Cardiac septum (tissue), 1 donor: ENCODE data around the gene KIRREL3. TPM values are rescaled to one million over a fixed set of nuclear protein-coding genes. Genes with fewer than 3 reads are reported as not detected.

ENCODE experiments used
- DNase-seq: peaks from one replicate; pipeline ENCODE4 v3.0.0-alpha.2; 2020; ENCODE audit warnings: low spot score
- intact Hi-C: fragments of 100-400 bp; cut with DNase I; formaldehyde crosslinking; loops from one replicate; pipeline ENCODE4 v1.14.0; 2022
- total RNA-seq: library from RNA; stranded (reverse); fragmentation: NEBNext Ultra II Directional; extraction: Animal tissue kit (Norgen Biotek cat#: 25700); gene quantifications from one replicate; pipeline ENCODE4 v1.2.1, GENCODE V29; 2021
- donor health status: DM: no; HTN: no; CAD: no.

Gene KIRREL3
- total RNA-seq, 1 donor from 2014 or later, result 0.30 TPM

GRCh38 chr11:126888115-126888712 lies 112.4 kb downstream of the KIRREL3 start:
- DNase-seq, result no peak
- intact Hi-C loops, result no loop called here

GRCh38 chr11:126886636-126887035 lies 113.9 kb downstream of the KIRREL3 start:
- intact Hi-C loops, result no loop called here
- DNase-seq, result no peak

- no peak for DNase-seq
- intact Hi-C loops, result no loop called here
Observed at GRCh38 chr11:126886085-126886484, 114.5 kb downstream of the KIRREL3 start.

GRCh38 chr11:126884594-126884993 lies 116.0 kb downstream of the KIRREL3 start:
- intact Hi-C loops, result no loop called here
- DNase-seq, result no peak

- intact Hi-C loops, result no loop called here
- DNase-seq, result no peak
Observed at GRCh38 chr11:126884192-126884591, 116.4 kb downstream of the KIRREL3 start.

- intact Hi-C loops, result no loop called here
- no peak for DNase-seq
Observed at GRCh38 chr11:126880872-126881271, 119.7 kb downstream of the KIRREL3 start.

GRCh38 chr11:126879516-126879915 lies 121.1 kb downstream of the KIRREL3 start:
- intact Hi-C loops, result no loop called here
- peak; percentile 31 for DNase-seq

GRCh38 chr11:126878913-126879482 lies 121.6 kb downstream of the KIRREL3 start:
- intact Hi-C loops, result no loop called here
- DNase-seq, result peak; percentile 27

- peak; percentile 47 for DNase-seq
- intact Hi-C loops, result no loop called here
Observed at GRCh38 chr11:126874831-126875230, 125.7 kb downstream of the KIRREL3 start.

- DNase-seq, result no peak
- intact Hi-C loops, result no loop called here
Observed at GRCh38 chr11:126874276-126874675, 126.3 kb downstream of the KIRREL3 start.

- DNase-seq, result peak; percentile 19
- intact Hi-C loops, result no loop called here
Observed at GRCh38 chr11:126871792-126872191, 128.8 kb downstream of the KIRREL3 start.

GRCh38 chr11:126870021-126870420 lies 130.5 kb downstream of the KIRREL3 start:
- intact Hi-C loops, result no loop called here
- DNase-seq, result no peak

- intact Hi-C loops, result no loop called here
- no peak for DNase-seq
Observed at GRCh38 chr11:126868741-126869140, 131.8 kb downstream of the KIRREL3 start.

GRCh38 chr11:126864934-126865333 lies 135.6 kb downstream of the KIRREL3 start:
- intact Hi-C loops, result no loop called here
- DNase-seq, result no peak

GRCh38 chr11:126863294-126863997 lies 137.1 kb downstream of the KIRREL3 start:
- no peak for DNase-seq
- intact Hi-C loops, result no loop called here

- intact Hi-C loops, result no loop called here
- DNase-seq, result no peak
Observed at GRCh38 chr11:126862664-126863243, 137.8 kb downstream of the KIRREL3 start.

- no peak for DNase-seq
- intact Hi-C loops, result no loop called here
Observed at GRCh38 chr11:126861796-126862459, 138.6 kb downstream of the KIRREL3 start.

- intact Hi-C loops, result no loop called here
- no peak for DNase-seq
Observed at GRCh38 chr11:126857860-126858808, 142.4 kb downstream of the KIRREL3 start.

GRCh38 chr11:126855536-126855935 lies 145.0 kb downstream of the KIRREL3 start:
- no peak for DNase-seq
- intact Hi-C loops, result no loop called here
